Measurements from ENCODE around the gene C9orf72.
"Not testable (repeated sequence)": the region's sequence is repeated elsewhere in the genome, so short reads cannot be mapped to it uniquely, and the experiment has no call there.

C9orf72 gene

DNA sequence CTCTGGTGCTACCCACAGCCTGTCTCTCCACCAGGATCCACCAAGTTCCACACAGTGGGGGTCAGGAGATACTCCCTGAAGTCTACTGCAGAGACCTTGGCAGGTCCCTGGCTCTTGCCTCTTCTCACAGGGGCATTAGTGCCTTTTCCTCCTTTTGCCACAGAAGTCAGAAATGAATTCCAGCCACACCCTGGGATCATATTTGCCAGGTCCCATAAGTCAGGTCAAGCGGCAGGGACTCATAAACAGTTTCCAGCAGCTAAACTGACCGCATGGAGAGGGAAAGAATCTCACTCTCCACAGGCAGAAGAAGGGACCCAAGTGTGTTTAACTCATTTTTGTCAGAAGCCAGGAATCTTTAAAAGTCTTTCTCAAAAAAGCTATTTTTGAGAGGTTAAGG lies 62.5 kb downstream of the C9orf72 start:
- no peak for DNase-seq

DNA sequence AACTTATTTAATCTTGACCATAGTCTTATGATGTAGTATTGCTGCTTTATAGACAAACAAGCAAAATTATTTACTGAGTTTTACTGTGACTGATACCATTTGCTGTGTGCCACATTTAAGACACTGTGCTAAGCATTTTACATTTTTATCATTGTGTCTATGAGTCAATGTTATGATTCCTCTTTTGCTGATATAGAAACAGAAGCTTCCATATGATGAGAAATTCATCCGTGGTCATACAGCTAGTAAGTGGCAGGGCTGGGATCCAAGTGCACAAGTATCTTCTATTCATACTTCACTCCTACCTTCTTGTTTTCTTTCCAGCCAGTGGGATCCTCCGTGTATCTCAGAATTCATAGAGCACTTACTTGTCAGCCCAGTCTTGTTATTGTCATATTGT lies 66.3 kb downstream of the C9orf72 start:
- DNase-seq = no peak

DNA sequence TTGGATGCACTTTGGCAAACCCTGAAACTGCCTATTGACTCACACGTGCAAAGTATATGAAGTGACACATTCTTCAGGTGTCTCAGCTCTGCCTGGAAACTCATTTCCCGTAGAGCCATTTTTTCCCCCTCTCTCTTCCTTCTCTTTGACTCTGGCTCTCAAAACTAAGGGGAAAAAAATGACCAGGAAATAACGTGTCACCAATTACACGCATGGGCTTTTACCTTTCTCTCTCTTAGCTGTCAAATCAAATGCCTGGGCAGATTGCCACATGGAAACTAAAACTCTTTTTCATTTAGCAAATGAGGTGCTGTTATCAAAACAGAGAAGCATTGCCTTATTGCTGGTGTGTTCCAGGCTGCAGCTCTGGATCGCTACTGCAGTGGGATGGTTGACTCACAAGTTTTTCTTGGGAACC lies 67.5 kb downstream of the C9orf72 start:
- DNase-seq = no peak

DNA sequence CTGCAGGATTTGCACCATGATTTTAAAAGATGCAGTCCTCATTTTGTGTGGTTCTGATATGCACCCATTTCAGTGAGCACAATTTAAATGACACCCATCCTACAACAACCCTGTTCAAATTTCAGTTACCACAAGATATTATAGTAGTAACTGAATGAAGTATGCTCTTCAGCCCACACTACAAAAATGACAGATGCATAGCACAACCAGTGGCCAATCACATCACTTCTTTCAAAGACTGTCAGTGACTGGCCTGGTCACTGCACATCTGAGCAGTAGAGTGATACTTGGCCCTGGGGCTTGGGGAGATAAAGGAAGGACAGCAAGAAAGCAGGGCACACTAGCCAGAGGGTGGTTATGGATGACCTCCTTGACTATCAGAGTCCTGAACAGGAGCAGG lies 69.0 kb downstream of the C9orf72 start:
- DNase-seq = no peak

DNA sequence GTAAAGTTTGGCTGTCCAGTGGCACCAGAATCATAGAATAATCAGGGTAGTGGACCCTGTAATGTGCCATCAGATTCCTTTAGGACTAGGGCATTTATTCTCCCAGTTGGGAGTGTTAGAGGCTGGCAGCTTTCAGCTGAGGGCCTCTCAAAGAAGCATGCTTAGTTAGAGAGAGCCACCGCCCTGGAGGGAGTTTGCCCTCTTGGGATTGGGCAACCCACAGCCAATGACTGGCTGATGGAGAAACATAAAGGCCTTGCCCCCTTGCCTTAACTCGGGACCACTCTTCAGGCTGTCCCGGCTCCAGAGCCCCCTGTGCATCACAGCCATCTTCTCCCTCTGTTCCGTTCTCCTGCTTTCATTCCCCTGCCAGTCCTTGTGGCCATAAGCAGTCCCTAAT lies 69.7 kb downstream of the C9orf72 start:
- DNase-seq = no peak

DNA sequence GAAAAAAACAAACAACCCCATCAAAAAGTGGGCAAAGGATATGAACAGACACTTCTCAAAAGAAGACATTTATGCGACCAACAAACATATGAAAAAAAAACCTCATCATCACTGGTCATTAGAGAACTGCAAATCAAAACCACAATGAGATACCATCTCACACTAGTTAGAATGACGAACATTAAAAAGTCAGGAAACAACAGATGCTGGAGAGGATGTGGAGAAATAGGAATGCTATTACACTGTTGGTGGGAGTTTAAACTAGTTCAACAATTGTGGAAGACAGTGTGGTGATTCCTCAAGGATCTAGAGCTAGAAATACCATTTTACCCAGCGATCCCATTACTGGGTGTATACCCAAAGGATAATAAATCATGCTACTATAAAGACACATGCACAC lies 72.4 kb downstream of the C9orf72 start:
- DNase-seq = not testable (repeated sequence)

DNA sequence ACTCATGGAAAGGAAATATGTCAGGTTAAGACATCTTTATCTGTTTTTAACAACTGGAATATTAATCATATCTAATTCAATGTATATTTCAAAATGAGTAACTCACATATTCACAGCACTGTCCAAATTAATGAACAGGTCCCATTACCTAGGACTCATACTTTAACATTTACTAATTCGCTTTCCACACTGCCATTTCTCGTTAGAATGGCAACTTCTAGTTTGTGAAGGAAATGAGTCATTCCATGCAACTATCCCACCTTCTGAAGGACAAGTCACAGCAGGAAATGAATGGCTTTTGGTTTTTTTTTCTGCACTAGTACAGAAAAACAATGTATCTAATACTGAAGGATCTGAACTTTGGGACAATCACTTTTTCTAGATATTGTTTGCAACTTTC lies 73.8 kb downstream of the C9orf72 start:
- DNase-seq = no peak

DNA sequence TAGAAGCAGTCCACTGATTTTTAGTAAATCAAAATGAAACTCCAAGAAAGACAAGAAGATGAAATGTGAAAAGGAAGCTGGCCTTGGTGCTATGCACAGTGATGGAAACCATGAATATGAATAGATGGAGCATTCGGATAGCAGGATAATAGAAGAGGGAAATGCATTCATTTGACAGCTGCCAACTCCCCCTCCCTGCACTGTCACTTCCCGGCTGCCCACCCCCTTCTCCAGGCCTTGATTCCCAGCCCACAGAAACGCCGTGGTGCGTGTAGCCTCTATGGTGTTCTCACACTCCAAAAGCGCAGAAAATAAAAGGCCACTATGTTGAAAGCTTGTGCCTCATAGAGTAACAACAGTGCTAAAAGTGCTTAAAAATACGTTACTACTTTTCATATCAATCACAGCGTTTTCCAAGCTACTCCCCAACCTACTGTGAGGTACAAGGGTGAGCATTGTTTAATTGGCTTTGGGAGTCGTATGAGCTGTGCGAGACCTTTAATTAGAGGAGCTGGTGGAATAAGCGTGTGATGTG lies 75.3 kb downstream of the C9orf72 start:
- DNase-seq = no peak
